K562 (cell line): ENCODE measurements around the gene TP53BP1. TPM values are rescaled to one million over a fixed set of nuclear protein-coding genes. Genes with fewer than 3 reads are reported as not detected.

Experiments
- ATAC-seq: fragments of 200-7000 bp; cut with Tn5 transposase; 3 replicates; pipeline ENCODE4 v1.9.1; 2020; ENCODE audit warnings: moderate library complexity
- BruUV-seq: library from RNA; stranded (reverse); fragments of 400-500 nt; replicated peaks from 2 replicates; lab custom pipeline; 2021; lab: Mats Ljungman, UMichigan
- CTCF ChIA-PET: fragments of 300-600 bp; formaldehyde crosslinking; extraction: SDS; loops from one replicate; lab custom pipeline; 2021; ENCODE audit warnings: low intra/inter-chr PET ratio; lab: Yijun Ruan, JAX
- POLR2A ChIA-PET: fragments of 300-600, 350-650 bp; sonication (Branson Sonifier 250); formaldehyde crosslinking; extraction: SDS; loops from one replicate; lab custom pipeline; 2021; ENCODE audit warnings: antibody characterized with exemption, inconsistent platforms; lab: Yijun Ruan, JAX
- DNase-seq, 4 experiments: peaks; one replicate each; pipeline versions ENCODE4 v3.0.0 to v3.0.0-alpha.2; 2011 to 2018; ENCODE audit warnings: low spot score in 3 of 4, mixed read lengths in 3 of 4; ENCODE audit errors: extremely low read depth in 1 of 4
- FAIRE-seq: peaks from 2 replicates; lab custom pipeline; 2011; peaks lifted over from hg19 to GRCh38; lab: Jason Lieb, UNC
- H2AFZ ChIP-seq: 2 replicates; pipeline ENCODE4 v1.6.0; 2011; ENCODE audit warnings: low read depth, low read length, control low read depth, inconsistent platforms
- H3K27ac ChIP-seq: fragments of 200-600 bp; 3 replicates; pipeline ENCODE4 v1.8.0; 2011; ENCODE audit warnings: low read depth, mild to moderate bottlenecking, control low read depth, inconsistent platforms, low read length, moderate library complexity, mixed read lengths; ENCODE audit errors: extremely low read depth
- H3K27me3 ChIP-seq, 2 experiments: fragments of 300-600 bp in 1 of 2; 2 replicates in 1 of 2; 3 replicates in 1 of 2; pipeline versions ENCODE4 v1.6.0 to v1.8.0; 2011; ENCODE audit warnings: inconsistent platforms in 2 of 2, low read length in 2 of 2, mild to moderate bottlenecking in 1 of 2, mixed read lengths in 1 of 2, moderate library complexity in 1 of 2; ENCODE audit not compliant: control insufficient read depth in 2 of 2, insufficient read depth in 2 of 2
- H3K36me3 ChIP-seq: fragments of 300-600 bp; 3 replicates; pipeline ENCODE4 v1.8.0; 2011; ENCODE audit warnings: mild to moderate bottlenecking, low read length, inconsistent platforms; ENCODE audit not compliant: control insufficient read depth, insufficient read depth
- H3K4me1 ChIP-seq, 2 experiments: fragments of 200-600 bp in 1 of 2; replicated peaks in 1 of 2; 2 replicates in 1 of 2; 3 replicates in 1 of 2; pipeline versions ENCODE4 v1.5.1 to v1.8.0; 2011; ENCODE audit warnings: inconsistent platforms in 2 of 2, low read length in 2 of 2, mild to moderate bottlenecking in 1 of 2, mixed read lengths in 1 of 2, moderate library complexity in 1 of 2; ENCODE audit not compliant: control insufficient read depth in 2 of 2, insufficient read depth in 2 of 2
- H3K4me2 ChIP-seq: 2 replicates; pipeline ENCODE4 v1.6.1; 2011; ENCODE audit warnings: low read length, control low read depth, inconsistent platforms, mixed read lengths; ENCODE audit not compliant: insufficient read depth
- H3K4me3 ChIP-seq: fragments of 200-600 bp; sonication (generic), shearing (Covaris generic); 2 replicates; pipeline ENCODE4 v1.5.1; 2016; ENCODE audit warnings: control low read depth, inconsistent platforms
- H3K79me2 ChIP-seq: fragments of 200-600 bp; 3 replicates; pipeline ENCODE4 v1.8.0; 2011; ENCODE audit warnings: low read length, inconsistent platforms; ENCODE audit not compliant: control insufficient read depth, insufficient read depth
- H3K9ac ChIP-seq, 2 experiments: 2 replicates each; pipeline versions ENCODE4 v1.6.0 to v1.6.1; 2011; ENCODE audit warnings: low read depth in 2 of 2, low read length in 2 of 2, control low read depth in 1 of 2, inconsistent platforms in 1 of 2, mild to moderate bottlenecking in 1 of 2, mixed read lengths in 1 of 2; ENCODE audit not compliant: insufficient read depth in 1 of 2
- H3K9me1 ChIP-seq: one replicate; pipeline ENCODE4 v1.6.0; 2011; ENCODE audit warnings: inconsistent platforms, mild to moderate bottlenecking, low read length, moderate library complexity; ENCODE audit not compliant: control insufficient read depth, insufficient read depth
- H3K9me3 ChIP-seq: replicated peaks from 2 replicates; pipeline ENCODE4 v1.5.1; 2011; ENCODE audit warnings: low read depth, low read length, inconsistent platforms; ENCODE audit not compliant: control insufficient read depth, insufficient read depth
- H4K20me1 ChIP-seq: replicated peaks from 2 replicates; pipeline ENCODE4 v1.6.1; 2011; ENCODE audit warnings: low read length, inconsistent platforms, mixed read lengths; ENCODE audit not compliant: control insufficient read depth, insufficient read depth
- C11orf30 ChIP-seq: fragments of 450-650 bp; IDR thresholded peaks from 2 replicates; pipeline ENCODE4 v1.6.1; 2016; ENCODE audit warnings: low read depth, mild to moderate bottlenecking
- DNMT1 ChIP-seq: fragments of 450-650 bp; IDR thresholded peaks from 2 replicates; pipeline ENCODE4 v1.6.1; 2016; ENCODE audit warnings: antibody characterized with exemption, mild to moderate bottlenecking
- E2F3 ChIP-seq: fragments of 250-450 bp; sonication (Bioruptor Pico); IDR thresholded peaks from 2 replicates; pipeline ENCODE4 v1.4.0; 2020; ENCODE audit warnings: mild to moderate bottlenecking
- ESRRB ChIP-seq: fragments of 250-450 bp; sonication (Bioruptor Pico); IDR thresholded peaks from 2 replicates; pipeline ENCODE4 v1.5.0; 2020; ENCODE audit warnings: mild to moderate bottlenecking, moderate library complexity, borderline replicate concordance
- KDM4B ChIP-seq, 2 experiments: fragments of 450-650 bp in 1 of 2; sonication (generic) in 1 of 2; IDR thresholded peaks; 2 replicates each; pipeline ENCODE4 v1.6.1; 2016 to 2017; ENCODE audit warnings: borderline replicate concordance in 2 of 2, antibody characterized with exemption in 1 of 2, low read depth in 1 of 2, mild to moderate bottlenecking in 1 of 2
- PCBP1 ChIP-seq: fragments of 200-400 bp; formaldehyde crosslinking; IDR thresholded peaks from 2 replicates; pipeline ENCODE4 v1.6.1; 2018; ENCODE audit warnings: mild to moderate bottlenecking, low read depth, low read length; ENCODE audit not compliant: poor library complexity, severe bottlenecking
- RFX7 ChIP-seq: fragments of 250-450 bp; sonication (Bioruptor Pico); IDR thresholded peaks from 2 replicates; pipeline ENCODE4 v1.5.1; 2021; ENCODE audit warnings: mild to moderate bottlenecking
- SLC30A9 ChIP-seq: fragments of 250-450 bp; sonication (Bioruptor Pico); IDR thresholded peaks from 2 replicates; pipeline ENCODE4 v1.8.0; 2022; ENCODE audit warnings: mild to moderate bottlenecking, moderate library complexity
- ZBTB49 ChIP-seq: sonication (generic); formaldehyde crosslinking; IDR thresholded peaks from 2 replicates; pipeline ENCODE4 v1.8.0; 2022; ENCODE audit warnings: missing genetic modification reagents, mild to moderate bottlenecking, borderline replicate concordance
- ZC3H8 ChIP-seq: fragments of 450-650 bp; IDR thresholded peaks from 2 replicates; pipeline ENCODE4 v1.6.1; 2017
- ZKSCAN1 ChIP-seq: fragments of 150-350 bp; IDR thresholded peaks from 2 replicates; pipeline ENCODE4 v1.6.1; 2016; ENCODE audit warnings: low read depth, low read length
- ZNF133 ChIP-seq: fragments of 250-450 bp; sonication (Bioruptor Pico); IDR thresholded peaks from 2 replicates; pipeline ENCODE4 v1.4.0; 2020; ENCODE audit warnings: mild to moderate bottlenecking
- ZNF184 ChIP-seq: sonication (generic); formaldehyde crosslinking; IDR thresholded peaks from 2 replicates; pipeline ENCODE4 v1.5.0; 2020; ENCODE audit warnings: missing genetic modification reagents
- ZSCAN29 ChIP-seq: fragments of 450-650 bp; IDR thresholded peaks from 2 replicates; pipeline ENCODE4 v1.6.1; 2017
- in situ Hi-C: fragments of 300-500 bp; cut with MboI; formaldehyde crosslinking; loops from 4 replicates; pipeline ENCODE4 v1.15.0; 2018; ENCODE audit warnings: inconsistent platforms, mixed read lengths
- intact Hi-C: fragments of 100-400 bp; cut with micrococcal nuclease; formaldehyde crosslinking; loops from 2 replicates; pipeline ENCODE4 v1.14.2; 2022
- polyA plus RNA-seq, 8 experiments: library from polyadenylated mRNA; depleted of rRNA in 4 of 8; stranded (reverse) in 5 of 8; unstranded in 3 of 8; fragments of >200 nt; fragmentation: Nextera tagmentation in 2 of 8; fragmentation: Illumina TruSeq in 1 of 8; extraction: Ambion mirVana in 2 of 8; extraction: Trizol in 1 of 8; gene quantifications; 2 replicates each; pipeline versions ENCODE4 v1.2.1 to v1.2.3, GENCODE V29; 2011 to 2014; ENCODE audit warnings: inconsistent platforms in 1 of 8, missing spikeins in 1 of 8
- total RNA-seq, 7 experiments: library from RNA; depleted of rRNA in 6 of 7; stranded (reverse); fragments of >200 nt in 6 of 7; fragmentation: Illumina TruSeq in 2 of 7; extraction: Trizol in 2 of 7; gene quantifications; 2 replicates each; pipeline versions ENCODE4 v1.2.1 to v1.2.3, GENCODE V29; 2011 to 2021; ENCODE audit warnings: low replicate concordance in 1 of 7
- TF ChIP-seq, protein P1 (sequence below): fragments of 250-450 bp; sonication (Bioruptor Pico); IDR thresholded peaks from 2 replicates; pipeline ENCODE4 v1.8.0; 2022; ENCODE audit warnings: moderate library complexity, mild to moderate bottlenecking, inconsistent platforms
- TF ChIP-seq, protein P2 (sequence below): fragments of 450-650 bp; conservative IDR thresholded peaks from 2 replicates; pipeline ENCODE4 v1.6.1; 2016; ENCODE audit warnings: missing genetic modification characterization, low read depth, mild to moderate bottlenecking, missing compliant biosample characterization, moderate library complexity
- TF ChIP-seq, protein P3 (sequence below): sonication (generic); formaldehyde crosslinking; IDR thresholded peaks from 2 replicates; pipeline ENCODE4 v1.8.1; 2022; ENCODE audit warnings: missing genetic modification reagents

The TP53BP1 gene
- total and polyA plus RNA-seq, 9 of the 15 experiments (the other 6 are each of a cell fraction or from before 2014, with no cell fraction given): 5.7 to 63.3 (median 30.9) TPM

- peaks cover 31% of the 10 kb centered on the region for H3K79me2 ChIP-seq
- no peak for DNase-seq
- POLR2A ChIA-PET: interaction anchor here (0.7 kb wide), 1 partner anchor 11 kb away, joined by 3 read pairs; no protein-coding TSS in a partner anchor
- H4K20me1 ChIP-seq: no peaks in the 10 kb centered on the region
- TF ChIP-seq ZBTB49 (no peak), ESRRB (CRISPR knock-in tag) (no peak), RFX7 (CRISPR knock-in tag) (no peak), E2F3 (CRISPR knock-in tag) (no peak), DNMT1 (no peak), PCBP1 (no peak), ZNF184 (no peak), ZKSCAN1 (no peak), C11orf30 (no peak), ZSCAN29 (no peak), ZC3H8 (no peak), SLC30A9 (CRISPR knock-in tag) (no peak), KDM4B (IDR thresholded peaks at IDR 0.05; ENCODE audit: borderline replicate concordance in 2 of 2, low read depth in 1 of 2) (no peak), ZNF133 (CRISPR knock-in tag) (no peak)
- TF ChIP-seq, protein P1, sequence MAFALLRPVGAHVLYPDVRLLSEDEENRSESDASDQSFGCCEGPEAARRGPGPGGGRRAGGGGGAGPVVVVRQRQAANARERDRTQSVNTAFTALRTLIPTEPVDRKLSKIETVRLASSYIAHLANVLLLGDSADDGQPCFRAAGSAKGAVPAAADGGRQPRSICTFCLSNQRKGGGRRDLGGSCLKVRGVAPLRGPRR (CRISPR knock-in tag): no peak
- TF ChIP-seq, protein P2, sequence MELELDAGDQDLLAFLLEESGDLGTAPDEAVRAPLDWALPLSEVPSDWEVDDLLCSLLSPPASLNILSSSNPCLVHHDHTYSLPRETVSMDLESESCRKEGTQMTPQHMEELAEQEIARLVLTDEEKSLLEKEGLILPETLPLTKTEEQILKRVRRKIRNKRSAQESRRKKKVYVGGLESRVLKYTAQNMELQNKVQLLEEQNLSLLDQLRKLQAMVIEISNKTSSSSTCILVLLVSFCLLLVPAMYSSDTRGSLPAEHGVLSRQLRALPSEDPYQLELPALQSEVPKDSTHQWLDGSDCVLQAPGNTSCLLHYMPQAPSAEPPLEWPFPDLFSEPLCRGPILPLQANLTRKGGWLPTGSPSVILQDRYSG: no peak
- TF ChIP-seq, protein P3, sequence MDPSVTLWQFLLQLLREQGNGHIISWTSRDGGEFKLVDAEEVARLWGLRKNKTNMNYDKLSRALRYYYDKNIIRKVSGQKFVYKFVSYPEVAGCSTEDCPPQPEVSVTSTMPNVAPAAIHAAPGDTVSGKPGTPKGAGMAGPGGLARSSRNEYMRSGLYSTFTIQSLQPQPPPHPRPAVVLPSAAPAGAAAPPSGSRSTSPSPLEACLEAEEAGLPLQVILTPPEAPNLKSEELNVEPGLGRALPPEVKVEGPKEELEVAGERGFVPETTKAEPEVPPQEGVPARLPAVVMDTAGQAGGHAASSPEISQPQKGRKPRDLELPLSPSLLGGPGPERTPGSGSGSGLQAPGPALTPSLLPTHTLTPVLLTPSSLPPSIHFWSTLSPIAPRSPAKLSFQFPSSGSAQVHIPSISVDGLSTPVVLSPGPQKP (CRISPR knock-in tag): no peak
- TF ChIP-seq, all 486 proteins: peak for 0
- Histone ChIP-seq H3K4me2 (no peak overlapping the region), H3K36me3 (peaks cover 86% of the 10 kb centered on the region), H3K9me3 (no peaks in the 10 kb centered on the region), H3K9ac (no peak overlapping the region), H3K4me1 (no peaks in the 10 kb centered on the region), H3K4me3 (no peak overlapping the region), H3K9me1 (no peaks in the 10 kb centered on the region), H3K27ac (no peak overlapping the region), H3K27me3 (no peaks in the 10 kb centered on the region), H2AFZ (no peak overlapping the region)
- no TSS peak for BruUV-seq
- no peak for ATAC-seq
- intact Hi-C loops (no loop called here), in situ Hi-C loops (no loop called here)
- no peak for FAIRE-seq
- CTCF ChIA-PET: no interaction called here
Observed at GRCh38 chr15:43378601-43379000, 114.4 kb downstream of the TP53BP1 start.
